Activated T-cell treated with anti-CD3 and anti-CD28 coated beads, Interleukin-2, amount 50 U/mL, for 1 hour (primary cell): Measurements from ENCODE around the gene ZNG1C.
"Not testable (repeated sequence)": the region's sequence is repeated elsewhere in the genome, so short reads cannot be mapped to it uniquely, and the experiment has no call there.

Source experiments
- DNase-seq: peaks from one replicate; pipeline ENCODE4 v3.0.0-alpha.2; 2020

The ZNG1C gene

GRCh38 chr9:68343242-68343641 is 101.5 kb downstream of the ZNG1C start:
- not testable (repeated sequence) for DNase-seq

GRCh38 chr9:68343992-68344391 is 102.2 kb downstream of the ZNG1C start:
- DNase-seq = not testable (repeated sequence)
